Measurements from ENCODE around the gene ZNF280A.
"Not testable (repeated sequence)": the region's sequence is repeated elsewhere in the genome, so short reads cannot be mapped to it uniquely, and the experiment has no call there.

- not testable (repeated sequence) for TF ChIP-seq CTCF (IDR thresholded peaks at IDR 0.05; ENCODE audit: poor library complexity, severe bottlenecking); EP300 (conservative IDR thresholded peaks at IDR 0.05; ENCODE audit: poor library complexity, severe bottlenecking); EZH2 (IDR thresholded peaks at IDR 0.05; ENCODE audit: borderline replicate concordance, insufficient read depth, low read length, poor library complexity, severe bottlenecking); POLR2AphosphoS5 (IDR thresholded peaks at IDR 0.05); TAF1 (IDR thresholded peaks at IDR 0.05; ENCODE audit: low read depth); SMC3 (conservative IDR thresholded peaks at IDR 0.05; ENCODE audit: poor library complexity)
- TF ChIP-seq, protein P1, sequence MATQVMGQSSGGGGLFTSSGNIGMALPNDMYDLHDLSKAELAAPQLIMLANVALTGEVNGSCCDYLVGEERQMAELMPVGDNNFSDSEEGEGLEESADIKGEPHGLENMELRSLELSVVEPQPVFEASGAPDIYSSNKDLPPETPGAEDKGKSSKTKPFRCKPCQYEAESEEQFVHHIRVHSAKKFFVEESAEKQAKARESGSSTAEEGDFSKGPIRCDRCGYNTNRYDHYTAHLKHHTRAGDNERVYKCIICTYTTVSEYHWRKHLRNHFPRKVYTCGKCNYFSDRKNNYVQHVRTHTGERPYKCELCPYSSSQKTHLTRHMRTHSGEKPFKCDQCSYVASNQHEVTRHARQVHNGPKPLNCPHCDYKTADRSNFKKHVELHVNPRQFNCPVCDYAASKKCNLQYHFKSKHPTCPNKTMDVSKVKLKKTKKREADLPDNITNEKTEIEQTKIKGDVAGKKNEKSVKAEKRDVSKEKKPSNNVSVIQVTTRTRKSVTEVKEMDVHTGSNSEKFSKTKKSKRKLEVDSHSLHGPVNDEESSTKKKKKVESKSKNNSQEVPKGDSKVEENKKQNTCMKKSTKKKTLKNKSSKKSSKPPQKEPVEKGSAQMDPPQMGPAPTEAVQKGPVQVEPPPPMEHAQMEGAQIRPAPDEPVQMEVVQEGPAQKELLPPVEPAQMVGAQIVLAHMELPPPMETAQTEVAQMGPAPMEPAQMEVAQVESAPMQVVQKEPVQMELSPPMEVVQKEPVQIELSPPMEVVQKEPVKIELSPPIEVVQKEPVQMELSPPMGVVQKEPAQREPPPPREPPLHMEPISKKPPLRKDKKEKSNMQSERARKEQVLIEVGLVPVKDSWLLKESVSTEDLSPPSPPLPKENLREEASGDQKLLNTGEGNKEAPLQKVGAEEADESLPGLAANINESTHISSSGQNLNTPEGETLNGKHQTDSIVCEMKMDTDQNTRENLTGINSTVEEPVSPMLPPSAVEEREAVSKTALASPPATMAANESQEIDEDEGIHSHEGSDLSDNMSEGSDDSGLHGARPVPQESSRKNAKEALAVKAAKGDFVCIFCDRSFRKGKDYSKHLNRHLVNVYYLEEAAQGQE (IDR thresholded peaks at IDR 0.05; ENCODE audit: borderline replicate concordance), result not testable (repeated sequence)
These were observed 5.6 kb downstream of the ZNF280A start for GRCh38 chr22:22514431-22514830.
